ENCODE data around the gene ACTN4. TPM values are rescaled to one million over a fixed set of nuclear protein-coding genes. Genes with fewer than 3 reads are reported as not detected.

The ACTN4 gene
- polyA plus RNA-seq, 3 donors, result 623 to 719 (median 641) TPM

DNA sequence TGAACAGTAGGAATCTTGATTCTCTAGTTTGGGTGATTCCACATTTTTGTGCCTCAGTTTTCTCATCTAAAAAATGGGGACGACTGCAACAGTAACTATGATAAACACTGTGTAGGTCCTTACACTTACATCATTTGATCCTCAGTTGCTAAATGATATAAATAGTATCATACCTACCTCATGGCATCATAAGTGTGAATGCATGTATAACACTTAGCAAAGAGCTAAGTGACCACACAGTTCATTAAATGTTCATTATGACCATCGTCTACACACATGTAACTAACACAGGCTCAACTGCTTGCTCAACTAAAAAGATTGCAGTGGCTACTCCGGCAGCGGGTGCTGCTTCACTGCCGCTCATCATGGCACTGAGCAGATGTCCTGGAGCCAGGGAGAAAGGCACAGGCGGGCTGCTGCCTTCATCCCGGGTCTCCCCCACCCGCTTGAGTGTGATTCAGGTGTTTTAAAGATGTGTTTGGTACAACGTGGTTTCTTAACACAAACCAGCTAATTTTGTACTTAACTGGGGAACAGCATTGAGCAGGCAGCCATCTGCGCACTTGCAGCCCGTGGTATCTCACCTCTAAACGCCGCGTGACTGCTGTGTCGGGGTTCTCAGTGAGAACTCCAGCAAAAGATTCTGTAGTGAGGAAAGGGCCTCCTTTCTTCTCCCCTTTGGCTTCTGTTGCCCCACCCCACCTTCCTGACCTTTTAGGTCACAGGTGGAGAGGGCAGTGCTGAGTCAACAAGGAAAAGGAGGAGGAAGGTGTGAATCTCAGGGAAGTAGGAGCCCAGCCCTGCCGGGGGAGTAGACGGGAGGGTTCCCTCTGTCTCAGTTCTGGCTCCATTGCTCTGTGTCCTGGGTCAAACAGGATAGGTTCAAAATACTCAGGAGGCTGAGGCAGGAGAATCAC lies 11.7 kb upstream of the ACTN4 start:
- no peak for DNase-seq (ENCODE audit: low read depth in 3 of 3, low spot score in 2 of 3)

DNA sequence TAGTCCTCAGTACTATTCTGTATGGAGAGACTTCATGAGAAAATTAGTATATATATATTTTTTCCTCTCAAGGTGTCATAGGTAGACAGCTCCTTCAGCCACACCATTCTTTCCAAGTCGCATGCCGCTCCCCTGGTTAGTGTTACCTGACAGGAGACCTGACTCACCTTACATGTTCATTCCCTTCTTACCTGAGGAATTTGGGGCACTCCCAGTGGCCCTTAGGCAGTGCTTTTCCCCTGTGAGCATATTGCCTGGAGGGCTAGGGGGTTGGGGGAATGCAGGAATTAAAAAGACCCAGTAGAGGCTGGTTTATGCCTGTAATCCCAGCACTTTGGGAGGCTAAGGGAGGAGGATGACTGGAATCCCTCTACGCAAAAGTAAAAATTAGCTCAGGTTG lies 9.0 kb upstream of the ACTN4 start:
- DNase-seq (ENCODE audit: low read depth in 3 of 3, low spot score in 2 of 3), result no peak

DNA sequence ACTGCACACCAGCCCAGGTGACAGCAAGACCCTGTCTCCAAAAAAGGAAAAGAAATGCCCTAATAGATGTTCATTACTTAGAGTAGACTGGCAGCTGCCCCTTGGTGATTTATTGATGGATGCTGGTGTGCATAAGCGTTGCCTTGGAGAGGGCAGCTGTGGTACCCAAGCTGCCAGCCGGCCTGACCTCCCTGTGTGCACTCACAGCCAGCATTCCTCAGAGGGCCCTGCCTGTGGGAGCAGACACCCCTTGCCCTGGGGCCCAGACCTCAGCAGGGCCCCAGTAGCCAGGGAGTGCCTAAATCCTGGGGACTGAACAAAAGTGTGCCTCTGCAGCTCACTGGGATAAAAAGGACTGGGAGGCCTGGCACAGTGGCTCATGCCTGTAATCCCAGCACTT lies 7.8 kb upstream of the ACTN4 start:
- no peak for DNase-seq (ENCODE audit: low read depth in 3 of 3, low spot score in 2 of 3)

DNA sequence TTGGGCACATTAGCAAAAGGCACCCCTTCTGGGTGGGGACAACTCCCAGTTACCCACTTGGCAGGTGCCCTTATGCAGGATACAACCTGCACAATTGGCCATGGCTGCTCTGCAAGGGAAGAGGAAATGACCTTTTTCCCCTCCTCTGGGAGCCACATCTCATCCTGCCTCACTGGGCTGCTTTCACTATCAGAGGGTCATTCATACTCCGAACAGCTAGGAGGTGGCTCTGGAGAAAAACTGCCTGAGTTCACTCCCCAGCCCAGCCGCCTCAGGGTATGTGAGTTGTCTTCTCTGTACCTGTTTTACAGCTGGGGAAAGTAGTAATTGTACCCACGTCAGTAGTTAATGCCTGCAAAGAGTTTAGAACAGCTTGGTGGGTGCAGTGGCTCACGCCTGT lies 7.1 kb upstream of the ACTN4 start:
- DNase-seq (ENCODE audit: low read depth in 3 of 3, low spot score in 2 of 3), result no peak

DNA sequence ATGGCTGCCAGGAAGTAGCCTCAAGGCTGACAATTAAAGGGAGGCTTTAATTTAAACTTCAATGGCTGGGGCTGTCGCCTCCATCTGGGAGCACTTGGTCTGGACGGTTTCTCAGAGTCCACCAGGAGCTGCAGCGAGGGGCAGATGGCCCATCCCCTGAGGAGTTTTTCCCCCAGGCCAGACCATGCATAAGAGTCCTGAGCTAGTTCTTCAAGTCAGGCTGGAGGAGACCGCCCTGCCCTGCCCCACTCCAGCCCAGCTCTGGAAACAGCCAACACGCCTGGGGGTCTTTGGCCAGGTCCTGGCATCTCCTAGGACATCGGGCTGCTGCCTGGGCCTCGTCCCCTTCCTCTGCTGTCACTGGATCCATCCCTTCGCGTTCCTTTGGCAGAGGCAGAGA lies 5.3 kb upstream of the ACTN4 start:
- DNase-seq (ENCODE audit: low read depth in 3 of 3, low spot score in 2 of 3), result no peak

DNA sequence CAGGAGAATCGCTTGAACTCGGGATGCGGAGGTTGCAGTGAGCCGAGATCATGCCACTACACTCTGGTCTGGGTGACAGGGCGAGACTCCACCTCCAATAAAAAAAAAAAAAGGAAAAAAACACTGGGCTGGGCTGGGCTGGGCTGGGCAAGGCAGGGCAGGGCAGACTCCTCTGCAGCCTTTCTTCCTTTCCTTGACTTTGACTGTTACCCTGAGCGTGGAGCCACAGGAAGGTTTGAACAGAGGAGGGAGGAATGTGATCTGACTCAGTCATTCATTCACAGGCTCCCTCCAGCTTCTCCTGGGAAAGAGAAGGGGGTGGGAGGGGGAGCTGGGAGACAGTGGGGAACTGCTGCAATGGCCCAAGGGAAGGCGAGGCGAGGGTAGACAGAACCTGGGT lies 2.7 kb upstream of the ACTN4 start:
- DNase-seq (ENCODE audit: low read depth in 3 of 3, low spot score in 2 of 3), result no peak

DNA sequence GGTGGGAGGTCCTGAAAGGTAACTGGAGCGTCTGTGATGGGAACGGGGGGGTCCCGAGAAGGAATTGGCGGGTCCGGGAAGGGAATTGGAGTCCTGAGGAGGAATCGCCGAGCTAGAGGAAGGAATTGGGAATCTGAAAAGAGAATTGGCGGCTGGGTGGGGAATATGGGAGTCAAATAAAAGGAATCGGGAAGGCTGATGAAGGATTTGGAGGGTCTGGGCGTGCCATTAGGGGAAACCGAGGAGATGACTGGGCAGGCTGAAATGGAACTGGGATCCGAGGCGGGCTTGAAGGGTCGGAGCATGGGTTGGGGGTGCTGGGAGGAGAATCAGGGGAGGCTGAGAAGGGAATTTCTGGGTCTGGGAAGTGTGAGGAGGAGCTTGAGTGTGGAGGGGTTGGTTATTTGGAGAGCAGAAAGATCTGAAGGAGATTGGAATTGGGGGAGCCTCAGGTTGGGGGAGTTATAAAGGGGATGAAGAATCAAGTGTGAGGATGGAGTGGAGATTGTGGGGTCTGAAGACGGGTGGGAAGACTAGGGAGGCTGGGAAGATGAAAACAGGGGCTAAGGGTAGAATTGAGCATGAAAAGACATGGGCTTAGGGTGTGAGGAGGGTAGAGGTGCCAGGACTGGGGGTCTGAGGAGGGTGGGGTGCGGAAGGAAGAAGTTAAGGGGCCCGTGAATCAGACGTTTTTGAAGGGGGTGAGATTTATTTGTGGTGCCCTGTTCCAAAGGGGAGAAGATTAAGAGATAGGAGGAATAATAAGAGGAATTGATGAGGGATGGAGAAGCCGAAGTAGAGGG lies 718 bp downstream of the ACTN4 start:
- DNase-seq (ENCODE audit: low read depth in 3 of 3, low spot score in 2 of 3), result no peak

DNA sequence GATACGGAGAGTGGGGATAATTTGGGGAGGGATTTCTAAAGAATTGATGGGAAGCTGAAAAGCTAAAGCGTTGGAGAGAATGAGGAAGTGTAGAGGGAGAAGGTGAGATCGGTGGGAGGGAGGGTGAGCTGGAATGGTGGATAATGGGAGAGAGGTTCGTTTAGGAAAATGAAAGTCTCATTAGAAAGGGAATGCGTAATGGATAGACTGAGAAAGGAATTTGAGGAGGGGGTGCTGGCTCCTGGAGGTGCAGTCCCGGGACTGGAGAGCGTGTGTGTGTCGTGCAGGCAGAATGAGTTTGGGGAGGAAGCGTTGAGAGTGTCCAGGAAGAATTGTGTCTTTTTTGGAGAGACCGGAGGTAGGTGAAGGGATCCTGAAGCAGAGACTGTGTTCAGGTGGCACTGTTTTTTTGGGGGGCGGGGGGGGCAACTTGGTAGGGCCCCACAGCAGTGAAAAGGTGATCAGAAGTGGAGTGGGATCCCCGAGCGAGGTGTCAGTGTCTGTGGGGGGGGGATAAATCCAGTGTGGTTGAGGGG lies 1.4 kb downstream of the ACTN4 start:
- DNase-seq (ENCODE audit: low read depth in 3 of 3, low spot score in 2 of 3), result no peak

DNA sequence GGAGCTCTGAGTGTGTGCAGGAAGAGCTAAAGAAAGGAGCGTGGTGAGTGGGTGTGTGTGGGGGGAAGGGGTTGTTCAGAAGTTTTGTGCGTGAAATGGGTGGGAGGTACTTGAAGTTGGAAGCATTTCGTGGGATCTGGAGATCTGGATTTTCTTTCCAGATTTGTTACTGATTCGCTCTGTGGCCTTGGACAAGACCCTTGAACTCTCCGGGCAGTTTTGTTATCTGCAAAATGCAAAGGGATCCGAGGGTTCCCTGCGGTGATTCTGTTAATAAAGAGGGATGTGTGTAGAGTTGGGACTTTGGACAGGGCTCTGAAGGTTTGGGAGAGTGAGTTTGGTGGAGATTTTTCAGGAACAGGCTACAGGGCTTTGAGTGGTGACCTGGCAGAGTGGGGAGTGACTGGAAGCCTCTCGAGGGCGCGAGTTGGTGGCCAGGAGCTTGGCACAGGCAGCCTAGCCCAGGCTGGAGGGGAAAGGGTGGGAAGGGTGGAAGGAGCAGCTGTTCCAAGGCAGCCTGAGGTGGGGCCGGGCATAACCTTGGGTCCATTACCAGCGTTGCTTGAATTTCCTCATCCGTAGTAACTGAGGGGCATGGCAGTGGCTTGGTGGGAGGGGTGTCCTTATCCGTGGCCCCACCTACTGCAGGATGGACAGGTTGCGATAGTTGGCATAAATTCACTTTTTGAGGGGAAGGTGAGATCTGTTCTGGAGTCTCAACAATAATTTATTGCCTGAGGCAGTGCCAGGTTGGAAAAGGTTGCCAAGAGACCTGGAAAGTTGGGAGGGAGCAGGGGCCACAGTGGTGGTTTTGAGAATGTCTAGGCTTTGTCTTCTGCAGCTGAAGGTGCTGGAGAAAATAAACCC lies 2.1 kb downstream of the ACTN4 start:
- DNase-seq (ENCODE audit: low read depth in 3 of 3, low spot score in 2 of 3), result no peak

DNA sequence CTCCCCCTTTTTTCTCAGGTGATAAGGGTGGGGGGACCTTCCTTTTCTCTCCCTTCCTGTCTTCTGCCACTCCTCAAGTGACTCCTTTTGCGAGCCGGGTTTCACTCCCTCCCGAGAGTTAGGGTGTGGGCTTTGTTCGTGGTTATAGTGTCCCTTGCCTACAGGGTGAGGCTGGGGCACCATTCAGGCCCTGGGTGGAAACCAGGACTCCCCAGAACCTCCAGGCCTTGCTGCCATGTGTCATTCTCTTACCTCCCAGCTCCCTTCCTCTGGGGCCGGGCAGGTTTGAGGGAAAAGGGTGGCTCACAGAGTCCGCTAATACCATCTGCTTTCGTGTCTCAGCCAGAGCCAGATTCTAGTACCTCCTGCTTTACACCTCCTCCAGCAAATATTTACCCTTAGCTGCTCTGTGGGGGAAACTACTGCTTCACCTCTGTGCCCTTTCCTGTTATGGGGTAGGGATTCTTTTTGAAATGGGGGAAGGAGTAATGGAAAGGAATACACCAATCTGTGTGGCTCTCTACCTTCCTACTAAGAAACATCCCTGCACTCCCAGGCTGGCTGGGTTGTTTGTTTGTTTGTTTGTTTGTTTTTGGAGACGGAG lies 2.8 kb downstream of the ACTN4 start:
- DNase-seq (ENCODE audit: low read depth in 3 of 3, low spot score in 2 of 3), result no peak

DNA sequence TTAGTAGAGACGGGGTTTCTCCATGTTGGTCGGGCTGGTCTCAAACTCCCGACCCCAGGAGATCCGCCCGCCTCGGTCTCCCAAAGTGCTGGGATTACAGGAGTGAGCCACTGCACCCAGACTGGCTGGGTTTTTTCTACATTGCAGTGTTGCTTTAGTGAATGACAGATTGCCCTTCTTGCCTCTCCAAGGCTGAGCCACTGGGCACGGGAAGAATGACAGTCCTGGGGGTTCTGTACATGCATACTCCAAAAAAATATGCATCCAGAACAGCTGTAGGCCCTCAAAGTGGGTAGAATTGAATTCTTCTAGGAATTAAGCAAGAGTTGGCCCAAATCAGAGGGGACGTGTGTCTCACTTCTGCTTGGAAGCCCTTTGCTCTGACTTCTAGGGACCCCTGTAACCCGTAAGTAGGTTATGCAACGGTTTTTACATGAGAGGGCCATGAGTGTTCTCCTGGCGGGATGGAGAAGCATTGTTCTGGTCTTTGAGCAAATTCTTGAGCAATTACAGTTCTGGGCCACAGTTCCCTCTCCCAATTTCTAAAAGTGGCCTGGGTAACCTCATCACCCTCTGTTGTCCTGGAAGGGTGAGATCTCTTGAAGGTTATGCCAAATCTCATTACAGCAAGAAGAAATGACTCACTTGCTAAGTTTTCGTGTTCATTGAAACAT lies 3.6 kb downstream of the ACTN4 start:
- no peak for DNase-seq (ENCODE audit: low read depth in 3 of 3, low spot score in 2 of 3)

DNA sequence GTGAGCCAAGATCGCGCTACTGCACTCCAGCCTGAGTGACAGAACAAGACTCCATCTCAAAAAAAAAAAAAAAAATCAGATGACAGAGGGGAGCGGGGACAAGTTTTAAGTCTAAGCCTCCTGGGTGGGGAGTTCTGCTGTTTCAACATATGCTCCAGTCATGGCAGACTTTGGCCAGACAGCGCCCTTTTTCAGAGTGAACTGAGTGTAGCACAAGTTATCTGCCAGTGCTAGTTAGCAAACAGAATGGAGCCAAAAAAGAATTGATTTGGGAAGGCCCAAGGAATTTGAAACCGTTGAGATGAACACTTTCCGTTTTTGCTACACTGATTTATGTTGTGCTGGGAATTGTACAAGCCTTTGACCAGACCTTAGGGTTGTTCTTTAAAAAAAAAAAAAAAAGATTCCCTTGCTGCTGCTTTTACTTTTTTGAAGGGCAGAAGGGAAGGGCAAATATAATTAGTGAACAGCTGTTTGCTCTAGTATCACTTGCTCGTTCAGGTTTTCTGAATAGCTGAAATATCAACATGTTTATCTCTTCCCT lies 5.7 kb downstream of the ACTN4 start:
- no peak for DNase-seq (ENCODE audit: low read depth in 3 of 3, low spot score in 2 of 3)

DNA sequence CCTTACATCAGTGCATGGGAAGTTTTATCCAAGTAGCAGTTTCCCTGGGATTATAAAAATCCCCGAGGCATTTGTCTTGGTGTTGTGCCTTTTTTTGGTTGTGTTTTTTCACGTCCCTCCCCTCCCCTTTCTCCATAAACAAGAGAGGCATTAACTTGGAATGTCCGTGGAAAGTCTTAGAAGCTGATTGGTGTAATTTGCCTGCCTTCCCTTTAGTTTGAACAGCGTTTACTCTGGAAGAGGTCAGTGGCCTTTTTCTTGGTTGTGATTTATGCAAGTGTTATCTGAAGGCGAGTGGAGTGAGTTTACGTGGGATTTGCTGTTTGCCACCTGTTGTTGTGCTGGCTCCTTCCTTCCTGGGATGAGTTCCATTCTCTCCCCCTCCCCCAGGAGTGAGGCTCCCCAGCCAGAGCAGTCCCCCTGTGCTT lies 7.2 kb downstream of the ACTN4 start:
- no peak for DNase-seq (ENCODE audit: low read depth in 3 of 3, low spot score in 2 of 3)

DNA sequence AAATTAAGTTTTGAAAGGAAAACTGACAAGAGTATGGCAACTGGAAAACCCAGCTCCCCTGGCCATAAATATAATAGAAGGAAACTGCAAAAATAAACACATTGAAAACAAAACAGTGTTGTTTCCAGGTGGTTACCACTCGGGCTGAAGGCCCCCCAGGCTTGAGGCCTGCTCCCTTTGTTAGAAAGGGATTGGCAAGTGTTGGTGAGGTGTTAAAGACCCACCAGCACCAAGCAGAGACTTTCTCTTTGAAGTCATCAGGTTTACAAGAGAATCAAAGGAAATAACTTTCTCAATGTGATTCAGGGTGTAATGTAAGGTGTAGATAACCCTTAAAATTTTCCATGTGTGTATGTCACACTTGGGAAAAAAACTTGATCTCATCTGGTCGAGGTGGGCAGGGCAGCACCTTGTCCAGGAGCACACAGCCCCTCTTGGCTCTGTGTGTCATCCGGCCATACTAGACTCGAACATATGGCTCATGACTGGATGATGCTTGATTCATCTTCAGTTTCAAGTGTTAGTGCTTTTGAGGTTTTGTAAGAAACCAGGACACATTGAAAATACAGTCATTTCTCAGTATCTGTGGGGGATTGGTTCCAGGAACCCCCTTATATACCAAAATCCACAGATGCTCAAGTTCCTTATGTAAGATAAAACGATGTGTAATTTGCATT lies 7.8 kb downstream of the ACTN4 start:
- DNase-seq (ENCODE audit: low read depth in 3 of 3, low spot score in 2 of 3), result no peak

DNA sequence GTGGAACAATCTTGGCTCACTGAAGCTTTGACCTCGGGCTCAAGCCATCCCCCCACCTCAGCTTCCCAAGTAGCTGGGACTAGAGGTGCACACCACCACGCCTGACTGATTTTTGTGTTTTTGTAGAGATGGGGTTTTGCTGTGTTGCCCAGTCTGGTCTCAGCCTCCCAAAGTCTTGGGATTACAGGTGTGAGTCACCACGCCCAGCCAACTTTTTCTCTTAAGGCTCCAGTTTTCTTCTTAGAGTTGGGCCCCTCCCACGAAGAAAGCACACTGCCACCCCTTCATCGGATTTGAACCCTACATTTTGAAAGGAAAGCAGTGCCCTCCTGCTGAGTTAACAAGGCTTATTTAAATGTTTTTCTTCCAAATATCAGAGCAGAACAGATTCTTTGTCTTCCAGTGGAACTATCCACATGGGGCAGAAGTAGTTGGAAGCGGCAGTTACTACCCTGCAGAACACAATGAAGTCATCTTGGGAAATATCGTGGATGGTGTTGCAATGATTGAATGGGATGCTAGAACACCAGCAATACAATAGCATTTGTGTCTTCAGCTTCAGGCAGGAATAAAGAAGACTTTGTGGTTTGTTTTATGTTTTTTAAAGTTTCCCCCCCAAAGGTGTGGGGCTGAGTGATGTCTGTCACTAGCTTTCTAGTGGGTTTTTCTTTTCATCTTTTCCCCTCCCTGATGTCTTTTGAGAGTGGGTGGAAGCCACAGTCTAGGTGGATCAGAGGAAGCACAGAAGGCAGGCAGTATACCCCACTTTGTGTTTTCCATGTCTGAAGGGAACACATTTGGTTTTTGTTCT lies 8.9 kb downstream of the ACTN4 start:
- DNase-seq (ENCODE audit: low read depth in 3 of 3, low spot score in 2 of 3), result no peak

DNA sequence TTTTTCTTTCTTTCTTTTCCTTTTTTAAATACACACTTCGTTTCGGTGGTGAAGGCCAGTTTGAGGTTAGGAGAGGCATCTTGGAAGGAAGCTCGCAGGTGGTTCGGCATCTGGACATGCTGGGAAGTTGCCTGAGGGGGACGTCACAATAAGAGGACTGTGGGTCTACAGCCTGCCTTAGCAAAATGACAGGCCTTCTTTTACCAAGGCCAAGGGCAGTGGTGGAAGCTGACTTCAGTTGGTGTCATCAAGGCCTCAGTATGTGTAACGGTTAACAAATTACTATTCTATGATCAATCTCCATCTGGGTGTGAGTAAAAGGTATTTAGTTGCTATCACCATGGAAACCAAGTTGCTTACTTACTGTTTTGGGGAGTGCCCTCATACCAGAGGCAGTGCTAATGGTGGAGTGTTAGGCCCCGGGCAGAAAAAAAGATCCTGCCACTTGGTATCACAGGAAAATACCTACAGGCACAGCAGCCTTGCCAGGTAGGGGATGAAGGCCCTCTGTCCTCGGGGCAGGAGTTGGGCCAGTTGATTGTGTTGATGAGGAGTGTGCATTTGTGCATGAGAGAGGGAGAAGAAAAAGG lies 10.3 kb downstream of the ACTN4 start:
- no peak for DNase-seq (ENCODE audit: low read depth in 3 of 3, low spot score in 2 of 3)

DNA sequence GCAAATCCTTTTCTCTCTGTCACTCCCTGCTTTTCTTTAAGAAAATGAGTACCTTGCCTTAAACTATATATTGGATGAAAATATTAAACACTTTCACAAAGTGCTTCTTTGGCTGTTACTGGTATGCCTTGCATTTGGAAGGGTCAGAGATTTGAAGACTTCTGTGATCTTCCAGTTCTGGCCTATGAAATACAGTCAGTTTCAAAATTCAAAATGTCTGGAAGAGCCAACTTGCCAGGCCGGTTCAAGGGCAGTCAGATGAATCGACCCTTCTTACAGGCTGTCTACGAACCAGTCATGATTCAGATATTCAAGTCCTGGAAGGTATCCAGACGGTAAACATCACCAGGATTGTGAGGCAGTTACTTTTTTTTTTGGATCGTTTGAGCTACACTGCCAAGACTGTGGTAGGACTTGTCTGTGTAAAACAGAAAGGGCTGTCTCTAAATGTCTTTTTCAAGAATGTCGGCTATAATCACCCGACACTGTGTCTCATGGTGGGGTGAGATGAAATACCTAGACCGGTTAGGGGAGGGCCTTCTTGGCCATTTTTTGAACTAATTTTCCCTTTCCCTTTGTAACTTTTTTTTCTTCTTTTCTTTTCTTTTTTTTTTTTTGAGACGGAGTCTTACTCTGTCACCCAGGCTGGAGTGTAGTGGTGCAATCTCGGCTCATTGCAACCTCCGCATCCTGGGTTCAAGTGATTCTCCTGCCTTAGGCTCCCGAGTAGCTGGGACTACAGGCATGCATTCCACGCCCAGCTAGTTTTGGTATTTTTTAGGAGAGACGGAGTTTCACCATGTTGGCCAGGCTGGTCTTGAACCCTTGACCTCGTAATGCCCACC lies 11.2 kb downstream of the ACTN4 start:
- no peak for DNase-seq (ENCODE audit: low read depth in 3 of 3, low spot score in 2 of 3)

Measured in right renal cortex interstitium (tissue), 3 donors.